Measurements from ENCODE around the gene WFDC1.

WFDC1 gene

DNA sequence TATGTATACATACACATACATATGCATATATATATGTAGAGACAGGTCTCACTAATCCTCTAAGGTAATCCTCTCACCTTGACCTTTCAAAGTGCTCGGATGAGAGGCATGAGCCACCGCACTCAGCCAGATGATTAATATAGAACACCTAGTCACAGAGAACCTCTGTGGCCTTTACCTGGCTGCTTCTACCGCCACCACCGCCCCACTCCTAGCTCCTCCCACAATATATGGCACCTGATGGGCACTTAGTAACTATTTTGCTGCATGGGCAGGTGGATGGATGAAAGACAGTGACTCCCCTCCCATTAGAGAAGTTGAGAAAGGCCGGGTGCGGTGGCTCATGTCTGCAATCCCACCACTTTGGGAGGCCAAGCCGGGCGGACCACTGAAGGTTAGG, 57.0 kb downstream of the WFDC1 start:
- DNase-seq (ENCODE audit: low read depth): no peak

DNA sequence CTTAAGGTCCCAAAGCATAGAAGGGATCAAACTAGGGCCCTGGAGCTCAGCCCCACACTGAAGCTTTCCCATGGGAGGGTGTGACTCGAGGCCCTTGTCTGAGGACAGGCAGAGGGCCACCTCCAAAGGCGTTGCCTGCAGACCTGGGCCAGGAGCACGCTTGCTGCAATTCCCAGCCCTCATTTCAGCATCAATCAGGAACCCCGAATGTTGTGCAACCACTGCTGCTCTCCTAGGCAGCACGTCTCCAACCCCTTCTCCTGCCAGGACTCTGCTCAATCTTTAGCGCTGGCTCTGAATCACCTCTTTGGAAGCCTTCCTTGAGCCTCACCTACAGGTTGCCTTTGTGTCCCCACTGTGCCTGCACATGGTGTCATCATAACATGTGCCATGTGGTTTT, 59.6 kb downstream of the WFDC1 start:
- no peak for DNase-seq (ENCODE audit: low read depth)

- DNase-seq (ENCODE audit: low read depth): no peak
These were observed 60.5 kb downstream of the WFDC1 start for GRCh38 chr16:84355149-84355548.

GRCh38 chr16:84356176-84356575, 61.5 kb downstream of the WFDC1 start:
- DNase-seq (ENCODE audit: low read depth): no peak

DNA sequence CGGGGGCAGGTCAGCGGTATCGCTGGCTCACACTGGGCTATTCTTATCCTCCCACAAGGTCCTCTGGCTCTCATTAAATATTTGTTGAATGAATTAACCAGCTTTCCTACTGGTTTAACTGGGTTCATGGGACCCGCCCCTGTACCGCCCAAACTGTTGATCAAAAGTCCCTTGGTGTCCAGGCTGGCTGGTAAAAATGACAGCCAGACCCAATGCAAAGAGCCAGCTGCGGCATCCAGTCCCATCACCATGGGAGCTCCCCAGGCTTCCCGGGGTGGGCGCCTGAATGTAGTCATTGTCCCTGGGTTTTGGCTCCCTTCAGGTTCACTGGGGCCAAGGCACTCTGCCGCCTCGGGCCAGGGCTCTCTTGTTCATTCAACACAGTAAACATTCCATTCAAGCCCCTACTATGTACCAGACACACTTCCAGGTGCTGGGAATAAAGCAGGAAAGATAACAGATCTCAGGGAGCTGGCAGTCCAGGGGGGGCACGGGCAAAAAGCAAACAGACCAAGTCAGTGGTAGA, 62.0 kb downstream of the WFDC1 start:
- no peak for DNase-seq (ENCODE audit: low read depth)

- DNase-seq (ENCODE audit: low read depth): no peak
These were observed 62.5 kb downstream of the WFDC1 start for GRCh38 chr16:84357191-84357651.

DNA sequence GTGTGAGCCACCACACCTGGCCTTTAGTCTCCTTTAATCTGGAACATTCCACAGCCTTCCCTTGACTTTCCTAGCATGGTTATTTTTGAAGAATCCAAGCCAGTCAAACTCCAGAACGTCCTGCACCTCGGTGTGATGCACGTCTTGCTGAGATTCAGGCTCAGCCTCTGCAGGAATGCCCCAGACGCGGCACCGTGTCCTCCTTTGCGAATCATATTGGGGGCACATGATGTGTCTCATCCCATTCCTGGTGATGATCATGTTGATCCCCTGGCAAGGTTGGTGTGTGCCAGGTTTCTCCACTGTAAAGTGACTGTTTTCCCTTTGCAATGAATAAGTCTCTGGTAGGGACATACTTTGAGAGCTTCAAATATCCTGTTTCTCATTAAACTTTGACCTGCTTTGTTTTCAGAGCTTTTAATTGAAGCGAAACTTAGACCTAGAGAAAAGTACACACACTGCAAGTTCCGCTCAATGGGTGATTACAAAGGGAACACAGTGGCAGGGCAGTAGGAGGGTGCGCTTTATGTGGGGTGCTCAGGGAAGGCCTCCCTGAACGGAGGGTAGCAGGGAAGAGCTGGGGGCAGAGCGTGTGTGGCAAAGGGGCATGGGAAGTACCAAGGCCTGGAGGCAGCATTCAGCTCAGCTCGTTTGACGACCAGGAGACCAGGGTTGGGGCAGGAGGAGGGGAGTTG, 64.1 kb downstream of the WFDC1 start:
- no peak for DNase-seq (ENCODE audit: low read depth)

DNA sequence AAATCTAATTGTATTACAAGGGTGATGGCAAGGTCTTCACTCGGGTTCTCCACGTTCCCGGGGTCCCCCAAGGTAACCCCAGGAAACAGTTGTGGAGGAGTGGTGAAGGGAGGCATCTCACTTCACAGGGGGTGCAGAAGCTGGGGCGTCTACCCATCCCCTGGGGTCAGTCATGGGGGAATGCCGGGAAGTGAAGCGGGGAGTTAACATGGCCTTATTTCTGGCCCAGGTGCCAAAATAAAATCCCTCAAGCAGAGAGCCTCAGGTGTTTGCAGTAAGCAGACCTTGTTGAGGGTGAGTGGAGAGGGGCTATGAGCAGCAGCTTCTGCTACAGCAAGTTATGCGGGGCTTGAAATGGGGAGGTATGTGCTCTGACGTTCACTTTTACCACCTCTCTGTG, 64.6 kb downstream of the WFDC1 start:
- DNase-seq (ENCODE audit: low read depth): no peak

- no peak for DNase-seq (ENCODE audit: low read depth)
These were observed 65.5 kb downstream of the WFDC1 start for GRCh38 chr16:84360170-84360569.

- no peak for DNase-seq (ENCODE audit: low read depth)
These were observed 66.1 kb downstream of the WFDC1 start for GRCh38 chr16:84360748-84361147.

GRCh38 chr16:84361546-84361945, 66.9 kb downstream of the WFDC1 start:
- DNase-seq (ENCODE audit: low read depth): no peak

GRCh38 chr16:84362471-84362941, 67.8 kb downstream of the WFDC1 start:
- DNase-seq (ENCODE audit: low read depth): no peak

- DNase-seq (ENCODE audit: low read depth): no peak
These were observed 71.5 kb downstream of the WFDC1 start for GRCh38 chr16:84366208-84366607.

GRCh38 chr16:84367297-84367680, 72.6 kb downstream of the WFDC1 start:
- no peak for DNase-seq (ENCODE audit: low read depth)

- DNase-seq (ENCODE audit: low read depth): no peak
These were observed 73.2 kb downstream of the WFDC1 start for GRCh38 chr16:84367750-84368307.

- no peak for DNase-seq (ENCODE audit: low read depth)
These were observed 73.8 kb downstream of the WFDC1 start, which contains the start of gene ATP2C2 for GRCh38 chr16:84368308-84368996. Gene ATP2C2, plus strand, starts transcription at chr16:84368538. Its CDS starts 78 bp downstream, at chr16:84368616.

DNA sequence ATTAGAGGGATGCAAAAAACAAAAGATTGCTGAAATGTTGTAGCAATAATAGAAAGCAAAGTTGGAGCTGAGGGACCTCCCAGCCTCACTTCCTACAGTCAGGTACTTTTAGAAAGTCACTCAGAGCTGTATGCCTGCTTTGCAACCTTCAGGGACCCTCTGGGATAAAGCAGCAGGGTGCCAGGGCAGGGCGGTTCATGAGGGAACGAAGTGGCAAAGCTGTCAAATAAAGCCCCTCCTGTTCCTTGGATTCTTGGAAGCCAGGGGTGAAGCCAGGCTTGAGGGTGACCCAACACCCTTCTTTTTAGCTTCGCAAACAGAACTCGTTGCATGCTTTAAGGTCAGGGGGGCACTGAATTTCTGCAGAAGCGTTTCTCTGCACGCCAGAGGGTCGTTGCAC, 74.4 kb downstream of the WFDC1 start:
- DNase-seq (ENCODE audit: low read depth): no peak

GRCh38 chr16:84369938-84370627, 75.4 kb downstream of the WFDC1 start:
- DNase-seq (ENCODE audit: low read depth): no peak

GRCh38 chr16:84370723-84371552, 76.3 kb downstream of the WFDC1 start:
- DNase-seq (ENCODE audit: low read depth): no peak

DNA sequence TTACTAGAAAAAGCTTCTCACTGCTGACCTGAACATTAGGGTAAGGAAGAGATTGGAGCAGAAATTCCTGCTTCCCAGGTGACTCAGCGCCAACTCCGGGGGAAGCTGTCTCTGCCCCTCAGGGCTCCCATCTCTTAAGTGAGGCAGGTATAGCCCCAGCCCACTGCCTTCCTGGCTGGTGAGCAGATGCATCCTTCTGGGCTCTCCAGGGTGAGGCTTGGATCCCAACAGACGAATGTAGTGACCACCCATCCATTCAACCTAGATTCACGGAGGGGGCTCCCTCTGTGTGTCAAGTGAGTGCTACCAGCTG, 76.8 kb downstream of the WFDC1 start:
- no peak for DNase-seq (ENCODE audit: low read depth)

- no peak for DNase-seq (ENCODE audit: low read depth)
These were observed 79.3 kb downstream of the WFDC1 start for GRCh38 chr16:84373907-84374489.

Data from fibroblast of gingiva (primary cell).